ENCODE measurements around the gene USP17L11. TPM values are rescaled to one million over a fixed set of nuclear protein-coding genes. Genes with fewer than 3 reads are reported as not detected.
"Not testable (repeated sequence)": the region's sequence is repeated elsewhere in the genome, so short reads cannot be mapped to it uniquely, and the experiment has no call there.

Gene USP17L11
- polyA plus RNA-seq, 2 of the 4 experiments (the other 2 are of a cell fraction): not detected

GRCh38 chr4:9247953-9248680 is 32.9 kb downstream of the USP17L11 start, which contains the start of gene USP17L18:
Gene USP17L18 (plus strand): TSS chr4:9248630. CDS start chr4:9248630, 0 bp downstream.
- POLR2A ChIA-PET; ATAC-seq; DNase-seq (ENCODE audit: low read depth in 1 of 2, low spot score in 1 of 2); H3K27ac ChIP-seq; FAIRE-seq; H3K9me3 ChIP-seq; H3K4me3 ChIP-seq; CTCF ChIA-PET; H3K4me2 ChIP-seq; H3K4me1 ChIP-seq: not testable (repeated sequence)
- WGBS (ENCODE audit: missing lambda C conversion rate): 44% methylated on average over 15 of the region's 26 CpGs

GRCh38 chr4:9253078-9253477 is 37.9 kb downstream of the USP17L11 start, which contains the start of gene USP17L19:
Gene USP17L19 (plus strand): TSS chr4:9253378. CDS start chr4:9253378, 0 bp downstream.
- CTCF ChIA-PET; H3K4me3 ChIP-seq; H3K9me3 ChIP-seq; H3K4me2 ChIP-seq; POLR2A ChIA-PET; H3K4me1 ChIP-seq; ATAC-seq; DNase-seq (ENCODE audit: low read depth in 1 of 2, low spot score in 1 of 2); FAIRE-seq; H3K27ac ChIP-seq: not testable (repeated sequence)
- no CpG with 5 or more reads among the region's 13 CpGs for WGBS (ENCODE audit: missing lambda C conversion rate)

- DNase-seq (ENCODE audit: low read depth in 1 of 2, low spot score in 1 of 2); ATAC-seq; H3K4me3 ChIP-seq; H3K4me2 ChIP-seq; FAIRE-seq; H3K4me1 ChIP-seq; POLR2A ChIA-PET; H3K9me3 ChIP-seq; CTCF ChIA-PET; H3K27ac ChIP-seq: not testable (repeated sequence)
- no CpG with 5 or more reads among the region's 15 CpGs for WGBS (ENCODE audit: missing lambda C conversion rate)
These were observed 42.6 kb downstream of the USP17L11 start, which contains the start of gene USP17L20 for GRCh38 chr4:9257824-9258223. Gene USP17L20 (plus strand): TSS chr4:9258124. CDS start chr4:9258124, 0 bp downstream.

- POLR2A ChIA-PET; H3K27ac ChIP-seq; ATAC-seq; H3K9me3 ChIP-seq; H3K4me1 ChIP-seq; H3K4me3 ChIP-seq; H3K4me2 ChIP-seq; CTCF ChIA-PET; FAIRE-seq; DNase-seq (ENCODE audit: low read depth in 1 of 2, low spot score in 1 of 2): not testable (repeated sequence)
- no CpG with 5 or more reads among the region's 13 CpGs for WGBS (ENCODE audit: missing lambda C conversion rate)
These were observed 47.4 kb downstream of the USP17L11 start, which contains the start of gene USP17L21 for GRCh38 chr4:9262572-9262971. Gene USP17L21 (plus strand): TSS chr4:9262872. CDS start chr4:9262872, 0 bp downstream.

Other genes starting within 250 kb of the USP17L11 start
- not detected in 2 replicates for gene FAM90A26, start 45.0 kb upstream of the USP17L11 start, polyA plus RNA-seq (2011; rRNA removed)
- not detected in 3 replicates for gene FAM90A26, start 45.0 kb upstream of the USP17L11 start, polyA plus RNA-seq (2017; fragmentation: RNase III; extraction: RNeasy Plus Mini Kit Qiagen cat#74134 plus additional on column Dnase treatment)
- gene USP17L10, start 4.7 kb upstream of the USP17L11 start, polyA plus RNA-seq (2011; rRNA removed): not detected in 2 replicates
- not detected in 3 replicates for gene USP17L10, start 4.7 kb upstream of the USP17L11 start, polyA plus RNA-seq (2017; fragmentation: RNase III; extraction: RNeasy Plus Mini Kit Qiagen cat#74134 plus additional on column Dnase treatment)
- not detected in 2 replicates for gene USP17L12, start 4.7 kb downstream of the USP17L11 start, polyA plus RNA-seq (2011; rRNA removed)
- not detected in 3 replicates for gene USP17L12, start 4.7 kb downstream of the USP17L11 start, polyA plus RNA-seq (2017; fragmentation: RNase III; extraction: RNeasy Plus Mini Kit Qiagen cat#74134 plus additional on column Dnase treatment)
- not detected in 2 replicates for gene USP17L13, start 9.5 kb downstream of the USP17L11 start, polyA plus RNA-seq (2011; rRNA removed)
- gene USP17L13, start 9.5 kb downstream of the USP17L11 start, polyA plus RNA-seq (2017; fragmentation: RNase III; extraction: RNeasy Plus Mini Kit Qiagen cat#74134 plus additional on column Dnase treatment): not detected in 3 replicates
- not detected in 2 replicates for gene USP17L15, start 19.0 kb downstream of the USP17L11 start, polyA plus RNA-seq (2011; rRNA removed)
- gene USP17L15, start 19.0 kb downstream of the USP17L11 start, polyA plus RNA-seq (2017; fragmentation: RNase III; extraction: RNeasy Plus Mini Kit Qiagen cat#74134 plus additional on column Dnase treatment): not detected in 3 replicates
- not detected in 2 replicates for gene USP17L17, start 28.5 kb downstream of the USP17L11 start, polyA plus RNA-seq (2011; rRNA removed)
- gene USP17L17, start 28.5 kb downstream of the USP17L11 start, polyA plus RNA-seq (2017; fragmentation: RNase III; extraction: RNeasy Plus Mini Kit Qiagen cat#74134 plus additional on column Dnase treatment): not detected in 3 replicates
- gene USP17L18, start 33.2 kb downstream of the USP17L11 start, polyA plus RNA-seq (2011; rRNA removed): not detected in 2 replicates
- gene USP17L18, start 33.2 kb downstream of the USP17L11 start, polyA plus RNA-seq (2017; fragmentation: RNase III; extraction: RNeasy Plus Mini Kit Qiagen cat#74134 plus additional on column Dnase treatment): not detected in 3 replicates
- gene USP17L19, start 38.0 kb downstream of the USP17L11 start, polyA plus RNA-seq (2011; rRNA removed): not detected in 2 replicates
- gene USP17L19, start 38.0 kb downstream of the USP17L11 start, polyA plus RNA-seq (2017; fragmentation: RNase III; extraction: RNeasy Plus Mini Kit Qiagen cat#74134 plus additional on column Dnase treatment): not detected in 3 replicates
- not detected in 2 replicates for gene USP17L20, start 42.7 kb downstream of the USP17L11 start, polyA plus RNA-seq (2011; rRNA removed)
- not detected in 3 replicates for gene USP17L20, start 42.7 kb downstream of the USP17L11 start, polyA plus RNA-seq (2017; fragmentation: RNase III; extraction: RNeasy Plus Mini Kit Qiagen cat#74134 plus additional on column Dnase treatment)
- not detected in 2 replicates for gene USP17L21, start 47.5 kb downstream of the USP17L11 start, polyA plus RNA-seq (2011; rRNA removed)
- gene USP17L21, start 47.5 kb downstream of the USP17L11 start, polyA plus RNA-seq (2017; fragmentation: RNase III; extraction: RNeasy Plus Mini Kit Qiagen cat#74134 plus additional on column Dnase treatment): not detected in 3 replicates
- not detected in 2 replicates for gene USP17L22, start 52.2 kb downstream of the USP17L11 start, polyA plus RNA-seq (2011; rRNA removed)
- gene USP17L22, start 52.2 kb downstream of the USP17L11 start, polyA plus RNA-seq (2017; fragmentation: RNase III; extraction: RNeasy Plus Mini Kit Qiagen cat#74134 plus additional on column Dnase treatment): not detected in 3 replicates
- not detected in 2 replicates for gene USP17L24, start 109.8 kb downstream of the USP17L11 start, polyA plus RNA-seq (2011; rRNA removed)
- gene USP17L24, start 109.8 kb downstream of the USP17L11 start, polyA plus RNA-seq (2017; fragmentation: RNase III; extraction: RNeasy Plus Mini Kit Qiagen cat#74134 plus additional on column Dnase treatment): not detected in 3 replicates
- not detected in 2 replicates for gene USP17L25, start 114.5 kb downstream of the USP17L11 start, polyA plus RNA-seq (2011; rRNA removed)
- not detected in 3 replicates for gene USP17L25, start 114.5 kb downstream of the USP17L11 start, polyA plus RNA-seq (2017; fragmentation: RNase III; extraction: RNeasy Plus Mini Kit Qiagen cat#74134 plus additional on column Dnase treatment)
- not detected in 2 replicates for gene USP17L26, start 119.3 kb downstream of the USP17L11 start, polyA plus RNA-seq (2011; rRNA removed)
- not detected in 3 replicates for gene USP17L26, start 119.3 kb downstream of the USP17L11 start, polyA plus RNA-seq (2017; fragmentation: RNase III; extraction: RNeasy Plus Mini Kit Qiagen cat#74134 plus additional on column Dnase treatment)
- gene USP17L5, start 124.0 kb downstream of the USP17L11 start, polyA plus RNA-seq (2011; rRNA removed): not detected in 2 replicates
- gene USP17L5, start 124.0 kb downstream of the USP17L11 start, polyA plus RNA-seq (2017; fragmentation: RNase III; extraction: RNeasy Plus Mini Kit Qiagen cat#74134 plus additional on column Dnase treatment): not detected in 3 replicates
- gene USP17L27, start 128.7 kb downstream of the USP17L11 start, polyA plus RNA-seq (2011; rRNA removed): not detected in 2 replicates
- gene USP17L27, start 128.7 kb downstream of the USP17L11 start, polyA plus RNA-seq (2017; fragmentation: RNase III; extraction: RNeasy Plus Mini Kit Qiagen cat#74134 plus additional on column Dnase treatment): not detected in 3 replicates
- not detected in 2 replicates for gene USP17L28, start 133.5 kb downstream of the USP17L11 start, polyA plus RNA-seq (2011; rRNA removed)
- not detected in 3 replicates for gene USP17L28, start 133.5 kb downstream of the USP17L11 start, polyA plus RNA-seq (2017; fragmentation: RNase III; extraction: RNeasy Plus Mini Kit Qiagen cat#74134 plus additional on column Dnase treatment)
- not detected in 2 replicates for gene USP17L29, start 138.2 kb downstream of the USP17L11 start, polyA plus RNA-seq (2011; rRNA removed)
- gene USP17L29, start 138.2 kb downstream of the USP17L11 start, polyA plus RNA-seq (2017; fragmentation: RNase III; extraction: RNeasy Plus Mini Kit Qiagen cat#74134 plus additional on column Dnase treatment): not detected in 3 replicates
- not detected in 2 replicates for gene USP17L30, start 147.7 kb downstream of the USP17L11 start, polyA plus RNA-seq (2011; rRNA removed)
- not detected in 3 replicates for gene USP17L30, start 147.7 kb downstream of the USP17L11 start, polyA plus RNA-seq (2017; fragmentation: RNase III; extraction: RNeasy Plus Mini Kit Qiagen cat#74134 plus additional on column Dnase treatment)
- gene DEFB131A, start 229.0 kb downstream of the USP17L11 start, polyA plus RNA-seq (2011; rRNA removed): not detected in 2 replicates
- gene DEFB131A, start 229.0 kb downstream of the USP17L11 start, polyA plus RNA-seq (2017; fragmentation: RNase III; extraction: RNeasy Plus Mini Kit Qiagen cat#74134 plus additional on column Dnase treatment): not detected in 3 replicates